Lower leg skin (tissue), 4 donors: Measurements from ENCODE around the gene FRMD1. TPM values are rescaled to one million over a fixed set of nuclear protein-coding genes. Genes with fewer than 3 reads are reported as not detected.

ENCODE experiments used
- DNase-seq, 2 donors: peaks; one replicate each; pipeline ENCODE4 v3.0.0-alpha.2; 2019; ENCODE audit warnings: low spot score in 2 of 2
- H3K4me3 ChIP-seq: fragments of 200-600 bp; sonication (generic); 2 replicates; pipeline ENCODE4 v1.5.1; 2017; ENCODE audit warnings: mild to moderate bottlenecking, low read depth; ENCODE audit not compliant: poor library complexity, severe bottlenecking
- CTCF ChIP-seq, 3 donors: fragments of 450-650 bp; IDR thresholded peaks; one replicate each; pipeline ENCODE4 v1.5.1; 2016; ENCODE audit warnings: antibody characterized with exemption in 3 of 3, mild to moderate bottlenecking in 3 of 3, moderate library complexity in 2 of 3
- POLR2A ChIP-seq, 2 donors: fragments of 450-650 bp; IDR thresholded peaks; one replicate each; pipeline ENCODE4 v1.6.1; 2016 to 2017; ENCODE audit warnings: antibody characterized with exemption in 2 of 2, mild to moderate bottlenecking in 1 of 2, moderate library complexity in 1 of 2
- WGBS, 2 donors: methylation state at CpG; one replicate each; pipeline ENCODE4 v1.1.5; 2018; 5-methylcytosine and 5-hydroxymethylcytosine counted together
- intact Hi-C: fragments of 100-400 bp; cut with DNase I; formaldehyde crosslinking; loops from one replicate; pipeline ENCODE4 v1.15.0; 2023; ENCODE audit warnings: low total_unique reads
- total RNA-seq, 4 donors: library from RNA; depleted of rRNA; stranded (reverse); fragments of >200 nt; gene quantifications; one replicate each; pipeline ENCODE4 v1.1.0, GENCODE V29; 2016

The FRMD1 gene
- total RNA-seq, 4 donors from 2014 or later: 0.32 to 1.2 (median 0.72) TPM

DNA sequence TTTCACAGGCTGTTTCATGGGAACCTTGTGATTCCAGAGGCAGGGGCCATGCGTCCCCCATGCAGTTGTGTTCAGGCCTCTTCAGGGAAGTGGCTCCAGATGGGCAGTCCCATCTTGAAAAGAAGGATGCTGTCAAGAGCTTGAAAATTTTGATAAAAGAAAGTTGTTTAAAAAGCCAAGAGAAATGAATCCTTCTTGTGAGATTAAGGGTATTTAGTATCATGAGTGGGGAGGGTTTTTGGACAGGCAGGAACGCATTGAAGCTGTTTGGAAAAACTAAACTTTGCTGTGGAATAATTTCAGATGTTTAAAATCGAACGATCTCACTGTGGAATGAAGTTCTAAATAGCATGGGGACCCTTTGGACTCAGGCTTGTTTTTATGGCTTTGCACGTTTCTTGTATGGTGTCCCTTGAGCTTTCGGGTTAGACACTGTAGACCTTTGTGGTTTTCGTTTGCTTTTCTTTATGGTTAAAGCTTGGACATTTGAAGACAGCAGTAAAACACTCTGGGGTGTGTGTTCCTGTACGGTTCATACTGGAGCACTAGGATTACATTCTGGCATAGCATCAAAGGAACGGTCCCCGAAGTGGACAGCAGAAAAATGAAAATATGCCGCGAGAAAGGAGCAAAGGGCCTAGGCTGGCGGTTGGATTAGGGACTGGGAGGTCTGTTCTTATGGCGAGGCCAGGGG lies 63.4 kb downstream of the FRMD1 start:
- TF ChIP-seq CTCF (IDR thresholded peaks at IDR 0.05) (no peak), POLR2A (IDR thresholded peaks at IDR 0.05) (no peak)
- 83 to 86% methylated on average over 14 of the region's 14 CpGs for WGBS, 2 donors

DNA sequence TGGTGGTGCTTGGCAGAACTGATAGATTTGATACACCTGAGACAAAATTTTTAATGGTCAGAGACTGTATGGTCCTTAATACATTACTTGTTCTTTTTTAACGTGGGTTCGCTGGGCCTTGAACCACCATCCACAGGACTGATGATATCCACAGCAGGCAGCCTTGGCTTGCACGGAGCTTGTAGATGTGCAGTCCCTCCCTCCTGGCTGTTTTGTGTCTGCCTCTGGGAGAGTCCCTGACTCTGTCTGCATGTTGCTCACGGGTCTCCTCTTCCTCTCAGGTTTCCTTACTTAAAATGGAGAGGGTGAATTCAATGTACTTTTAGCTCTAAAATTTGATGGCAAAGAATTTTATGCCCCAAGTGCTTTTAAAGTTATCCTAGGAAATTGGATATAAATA lies 64.0 kb downstream of the FRMD1 start:
- H3K4me3 ChIP-seq: no peak overlapping the region
- intact Hi-C loops: no loop called here
- peak; percentile 7 to 58 for DNase-seq
- TF ChIP-seq CTCF (IDR thresholded peaks at IDR 0.05): no peak
- TF ChIP-seq POLR2A (IDR thresholded peaks at IDR 0.05): no peak
- 79 to 80% methylated on average over 4 of the region's 4 CpGs for WGBS, 2 donors

More for the DNA sequence above, 63.4 kb downstream of the FRMD1 start:
- peak in 1 of 2 donors; percentile 5 for DNase-seq
- intact Hi-C loops: no loop called here
- no peak overlapping the region for H3K4me3 ChIP-seq

- intact Hi-C loops: no loop called here
- H3K4me3 ChIP-seq: no peak overlapping the region
- TF ChIP-seq CTCF (IDR thresholded peaks at IDR 0.05) (no peak), POLR2A (IDR thresholded peaks at IDR 0.05) (no peak)
- DNase-seq: peak in 1 of 2 donors; percentile 3
- WGBS, 2 donors: 39 to 44% methylated on average over 6 of the region's 6 CpGs
Measured at GRCh38 chr6:168014428-168014827, 64.6 kb downstream of the FRMD1 start.

DNA sequence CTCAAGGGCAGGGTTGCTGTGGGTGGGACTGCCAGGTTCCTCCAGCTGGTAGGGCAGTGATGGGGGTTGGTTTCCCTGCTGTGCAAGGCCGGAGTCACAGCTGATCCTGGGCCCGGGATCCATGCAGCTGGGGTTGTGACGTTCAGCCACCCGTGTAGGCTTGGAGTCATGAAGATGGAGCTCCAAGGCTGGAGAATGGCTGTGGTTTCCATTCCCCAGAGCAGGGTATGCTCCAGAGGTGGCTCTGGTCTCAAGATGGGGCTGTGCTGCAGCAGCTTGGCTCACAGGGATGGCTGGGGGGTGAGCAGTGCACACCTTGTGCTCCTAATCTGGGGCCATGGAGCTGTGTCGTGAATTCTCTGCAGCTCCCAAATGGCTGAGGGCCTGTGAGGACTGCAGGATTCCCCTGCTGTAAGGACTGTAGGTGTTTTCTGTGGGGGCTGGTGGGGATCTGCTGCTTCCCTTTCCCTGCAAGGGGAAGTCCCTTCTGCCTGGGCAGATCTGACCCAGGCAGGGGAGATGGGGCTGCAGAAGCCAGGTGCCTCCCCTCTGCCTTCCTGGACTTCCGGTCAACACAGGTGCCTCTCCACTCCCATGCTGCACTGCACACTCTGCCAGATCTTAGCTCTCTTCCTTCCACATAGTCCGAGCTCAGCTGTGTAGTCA lies 65.6 kb downstream of the FRMD1 start:
- whole genome bisulfite sequencing, 2 donors: 70 to 78% methylated on average over 6 to 7 of the region's 7 CpGs
- intact Hi-C loops: no loop called here
- DNase-seq: peak in 1 of 2 donors; percentile 5

DNA sequence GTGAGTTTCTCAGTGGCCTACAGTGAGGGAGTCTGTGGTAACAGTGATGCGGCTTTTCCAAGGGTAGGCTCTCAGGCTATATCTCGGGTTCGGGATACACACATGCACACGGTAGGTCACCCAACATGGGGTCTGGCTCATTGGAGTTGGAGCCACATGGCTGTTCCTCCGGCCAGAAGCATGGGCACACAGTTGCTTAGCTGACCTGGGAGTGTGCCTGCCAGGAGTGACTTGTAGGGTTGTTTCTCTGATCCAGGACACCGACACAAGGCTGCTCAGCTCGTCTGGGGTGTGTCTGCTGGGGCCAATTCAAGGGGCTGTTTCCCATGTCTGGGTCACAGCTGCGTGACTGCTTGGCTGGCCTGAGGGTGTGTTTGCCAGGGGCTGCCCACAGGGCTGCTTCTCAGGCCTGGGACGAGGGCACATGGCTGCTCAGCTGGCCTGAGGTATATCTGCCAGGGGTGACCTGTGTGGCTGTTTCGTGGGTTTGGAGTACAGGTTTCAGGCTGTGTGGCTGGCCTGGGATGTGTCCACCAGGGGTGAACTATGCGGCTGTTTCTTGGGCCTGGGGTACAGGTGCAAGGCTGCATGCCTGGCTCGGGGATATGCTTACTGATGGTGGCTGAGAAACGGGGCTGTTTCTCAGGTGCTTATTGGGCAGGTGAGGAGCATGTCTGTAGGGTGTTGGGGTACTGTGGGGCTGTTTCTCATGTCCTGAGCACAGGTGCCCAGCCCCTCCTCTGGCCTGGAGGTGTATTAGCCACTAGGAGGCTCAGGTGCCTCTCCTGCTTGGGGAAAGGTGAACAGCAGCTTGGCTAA lies 66.4 kb downstream of the FRMD1 start:
- TF ChIP-seq POLR2A (IDR thresholded peaks at IDR 0.05) (no peak), CTCF (IDR thresholded peaks at IDR 0.05) (no peak)
- intact Hi-C loops: no loop called here
- H3K4me3 ChIP-seq: no peak overlapping the region
- peak; percentile 7 to 72 for DNase-seq
- WGBS, 2 donors: 78 to 86% methylated on average over 12 to 13 of the region's 13 CpGs

More for the DNA sequence above, 65.6 kb downstream of the FRMD1 start:
- no peak overlapping the region for H3K4me3 ChIP-seq
- no peak for TF ChIP-seq POLR2A (IDR thresholded peaks at IDR 0.05)

DNA sequence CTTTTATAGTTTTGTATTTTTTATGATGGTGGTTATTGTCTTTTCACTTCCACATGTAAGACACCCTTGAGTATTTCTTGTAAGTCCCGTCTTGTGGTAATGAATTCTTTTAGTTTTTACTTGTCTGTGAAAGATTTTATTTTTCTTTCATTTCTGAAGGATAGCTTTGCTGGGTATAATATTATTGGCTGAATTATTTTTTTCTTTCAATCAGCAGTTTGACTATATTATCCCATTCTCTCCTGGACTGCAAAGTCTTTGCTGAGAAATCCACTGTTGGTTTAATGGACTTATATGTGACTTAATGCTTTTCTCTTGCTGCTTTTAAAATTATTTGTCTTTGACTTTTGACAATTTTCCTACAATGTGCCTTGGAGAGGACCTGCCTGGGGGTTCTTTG lies 67.7 kb downstream of the FRMD1 start:
- no peak overlapping the region for H3K4me3 ChIP-seq
- WGBS, 2 donors: 93 to 100% methylated on average over 1 of the region's 1 CpG
- intact Hi-C loops: no loop called here
- DNase-seq: no peak
- TF ChIP-seq CTCF (IDR thresholded peaks at IDR 0.05) (no peak), POLR2A (IDR thresholded peaks at IDR 0.05) (no peak)
